Neural cell (in vitro differentiated cells): ENCODE data around the gene YIPF5.

ENCODE experiments used
- CTCF ChIP-seq: fragments of 450-650 bp; IDR thresholded peaks from 2 replicates; pipeline ENCODE4 v1.5.1; 2014; ENCODE audit warnings: antibody characterized with exemption, mild to moderate bottlenecking, moderate library complexity; ENCODE audit not compliant: poor library complexity, severe bottlenecking
- EZH2 ChIP-seq: fragments of 200-600, 300-800 bp; shearing (Covaris generic), sonication (generic); IDR thresholded peaks from 2 replicates; pipeline ENCODE4 v1.6.1; 2014; ENCODE audit warnings: antibody characterized with exemption, low read length, borderline replicate concordance, mild to moderate bottlenecking; ENCODE audit not compliant: insufficient read depth, poor library complexity, severe bottlenecking
- RAD21 ChIP-seq: fragments of 450-650 bp; conservative IDR thresholded peaks from 2 replicates; pipeline ENCODE4 v1.6.1; 2014; ENCODE audit warnings: antibody characterized with exemption, mild to moderate bottlenecking, moderate library complexity

DNA sequence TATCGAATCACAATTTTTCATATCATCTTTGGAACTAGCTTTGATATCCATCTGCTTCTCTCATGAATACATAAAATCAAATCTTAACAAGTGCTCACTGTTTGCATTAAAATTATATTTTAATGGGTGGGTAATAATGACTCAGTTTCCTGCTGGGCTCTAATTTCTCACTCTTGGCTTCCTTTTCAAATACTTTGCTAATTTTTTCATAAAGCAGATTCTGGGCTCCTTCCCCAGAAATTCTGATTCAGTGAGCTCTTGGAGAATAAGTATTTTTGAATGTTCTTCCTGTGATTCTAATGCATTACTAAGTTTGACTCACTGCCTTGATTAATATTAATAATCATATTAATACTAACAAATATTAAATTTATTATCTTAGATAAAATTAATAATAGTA, 48.9 kb downstream of the YIPF5 start:
- TF ChIP-seq CTCF (no peak), RAD21 (no peak), EZH2 (no peak)
